GM21447 (cell line): ENCODE data around the gene WBP1.
"Not testable (repeated sequence)": the region's sequence is repeated elsewhere in the genome, so short reads cannot be mapped to it uniquely, and the experiment has no call there.

ENCODE experiments used
- ATAC-seq: cut with Tn5 transposase; IDR thresholded peaks from one replicate; pipeline ENCODE4 v1.9.1; 2021; ENCODE audit not compliant: unreplicated experiment

WBP1 gene

GRCh38 chr2:74426181-74426758, 32.0 kb upstream of the WBP1 start:
- no peak for ATAC-seq

GRCh38 chr2:74427551-74427950, 30.7 kb upstream of the WBP1 start:
- no peak for ATAC-seq

GRCh38 chr2:74428675-74429074, 29.6 kb upstream of the WBP1 start:
- no peak for ATAC-seq

- ATAC-seq, result no peak
Measured at GRCh38 chr2:74429487-74430451, 28.5 kb upstream of the WBP1 start.

- ATAC-seq, result no peak
Measured at GRCh38 chr2:74430502-74430901, 27.7 kb upstream of the WBP1 start.

GRCh38 chr2:74436111-74436805, 22.0 kb upstream of the WBP1 start:
- no peak for ATAC-seq

- ATAC-seq, result no peak
Measured at GRCh38 chr2:74436848-74437695, 21.2 kb upstream of the WBP1 start.

- ATAC-seq, result no peak
Measured at GRCh38 chr2:74438248-74438647, 20.0 kb upstream of the WBP1 start.

GRCh38 chr2:74439373-74439772, 18.9 kb upstream of the WBP1 start:
- ATAC-seq, result no peak

- no peak for ATAC-seq
Measured at GRCh38 chr2:74439803-74440377, 18.3 kb upstream of the WBP1 start.

- peak; percentile 87 for ATAC-seq
Measured at GRCh38 chr2:74440378-74441169, 17.7 kb upstream of the WBP1 start.

GRCh38 chr2:74441170-74441689, 17.0 kb upstream of the WBP1 start:
- no peak for ATAC-seq

GRCh38 chr2:74441690-74442482, 16.4 kb upstream of the WBP1 start, which contains the start of gene RTKN:
Gene RTKN, minus strand, starts transcription at chr2:74441937. Its CDS starts 121 bp downstream, at chr2:74441816.
- ATAC-seq, result no peak

GRCh38 chr2:74442483-74443297, 15.5 kb upstream of the WBP1 start:
- not testable (repeated sequence) for ATAC-seq

- no peak for ATAC-seq
Measured at GRCh38 chr2:74444498-74445318, 13.5 kb upstream of the WBP1 start.

GRCh38 chr2:74447230-74447999, 10.8 kb upstream of the WBP1 start:
- ATAC-seq, result no peak
